ENCODE data around the gene PIM3.

PIM3 gene

DNA sequence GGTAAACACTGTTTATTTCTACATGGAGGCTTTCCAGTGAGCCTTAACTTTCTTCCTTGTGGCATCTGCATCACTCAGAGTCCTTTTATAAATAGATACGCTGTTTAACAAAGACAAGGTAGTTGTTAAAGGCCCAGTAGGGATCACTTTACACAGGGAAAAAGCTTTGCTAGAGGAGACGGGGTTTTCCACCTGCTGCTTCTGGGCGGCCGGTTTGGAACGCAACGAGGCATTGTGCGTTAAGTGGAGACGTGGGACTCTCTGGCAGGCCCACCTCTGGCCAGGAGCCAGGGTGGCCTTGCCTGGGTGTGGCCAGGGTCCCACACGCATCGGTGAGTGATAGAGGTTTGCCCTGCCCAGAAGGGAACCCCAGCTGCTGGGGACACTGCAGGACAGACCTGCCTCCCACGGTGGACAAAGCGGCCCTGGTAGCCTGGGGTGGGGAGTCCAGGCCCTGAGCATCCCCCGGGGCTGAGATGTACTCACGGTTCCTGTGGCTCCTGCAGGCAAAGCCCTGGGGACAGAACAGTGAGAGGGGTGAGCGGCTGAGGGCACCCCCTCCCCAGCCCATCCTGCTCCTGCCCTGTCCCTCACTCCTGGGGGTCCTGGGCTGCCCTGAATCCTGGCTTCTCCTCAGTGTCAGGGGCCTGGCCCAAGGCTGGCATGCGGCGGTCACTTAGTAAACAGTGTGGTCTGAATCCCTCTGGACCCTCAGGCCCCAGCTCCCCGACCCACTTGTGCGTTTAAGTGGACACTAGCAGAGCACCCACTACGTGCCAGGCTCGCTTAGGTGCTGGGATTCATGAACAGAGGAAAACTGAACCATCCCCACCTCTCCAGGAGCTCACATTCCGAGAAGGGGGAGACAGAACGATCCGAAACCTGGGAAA is 47.8 kb downstream of the PIM3 start:
- DNase-seq: peak; percentile 90

DNA sequence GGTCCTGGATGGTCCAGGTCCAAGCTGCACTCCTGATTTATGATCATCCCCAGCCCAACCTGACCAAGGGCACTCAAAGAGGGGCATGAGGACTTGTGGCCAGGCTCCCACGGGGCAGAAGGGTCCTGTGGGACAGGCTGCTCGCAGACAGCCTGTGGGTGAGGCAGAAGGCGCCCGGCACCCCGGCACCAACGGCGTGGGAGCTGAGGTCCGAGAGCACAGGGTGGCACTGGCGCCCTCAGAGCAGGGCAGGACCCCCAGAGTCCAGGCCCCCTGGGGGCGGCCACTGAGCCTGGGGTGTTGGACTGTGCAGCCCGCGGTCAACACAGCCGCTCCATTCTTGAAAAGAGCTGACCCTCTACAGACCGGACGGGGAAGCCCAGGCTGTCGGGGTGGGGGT is 48.7 kb downstream of the PIM3 start:
- DNase-seq: no peak

DNA sequence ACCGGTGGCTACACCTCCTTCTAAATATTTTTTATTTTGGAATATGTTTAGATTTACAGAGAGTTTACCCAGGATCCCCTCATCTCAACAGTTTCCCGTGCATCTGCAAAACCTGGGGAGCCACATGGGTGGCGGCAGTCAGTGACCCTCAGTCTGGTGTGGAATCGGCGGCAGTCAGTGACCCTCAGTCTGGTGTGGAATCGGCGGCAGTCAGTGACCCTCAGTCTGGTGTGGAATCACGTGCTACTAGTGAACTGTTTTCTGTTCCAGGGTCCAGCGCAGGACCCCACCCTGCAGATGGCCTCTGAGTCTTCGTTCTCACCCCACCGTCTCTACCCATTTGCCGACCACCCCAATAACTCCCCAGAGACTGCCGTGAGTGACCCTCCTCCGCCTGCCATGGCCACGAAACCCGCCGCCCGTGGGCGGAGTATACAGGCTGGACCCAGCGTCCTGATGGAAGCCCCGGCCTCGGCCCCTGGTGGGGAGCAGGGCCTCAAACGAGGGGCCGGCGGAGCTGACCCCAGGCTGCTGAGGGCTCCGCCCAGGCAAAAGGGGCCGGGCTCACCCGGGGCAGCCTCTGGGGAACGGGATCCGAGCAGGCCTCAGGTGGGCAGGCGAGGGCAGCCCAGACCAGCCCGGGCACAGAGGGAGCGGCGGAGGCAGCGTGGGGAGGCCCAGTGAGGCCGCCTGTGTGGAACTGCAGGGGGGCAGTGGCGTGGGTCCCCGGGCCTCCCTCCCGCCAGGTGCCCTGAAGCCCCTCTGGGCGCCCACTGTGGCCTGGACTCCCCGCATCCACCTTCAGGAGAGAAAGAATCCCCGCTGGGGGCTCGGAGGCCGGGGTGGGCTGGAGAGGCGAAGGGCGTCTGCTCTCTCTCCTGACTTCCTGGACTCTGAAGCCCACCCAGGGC is 49.4 kb downstream of the PIM3 start:
- no peak for DNase-seq

DNA sequence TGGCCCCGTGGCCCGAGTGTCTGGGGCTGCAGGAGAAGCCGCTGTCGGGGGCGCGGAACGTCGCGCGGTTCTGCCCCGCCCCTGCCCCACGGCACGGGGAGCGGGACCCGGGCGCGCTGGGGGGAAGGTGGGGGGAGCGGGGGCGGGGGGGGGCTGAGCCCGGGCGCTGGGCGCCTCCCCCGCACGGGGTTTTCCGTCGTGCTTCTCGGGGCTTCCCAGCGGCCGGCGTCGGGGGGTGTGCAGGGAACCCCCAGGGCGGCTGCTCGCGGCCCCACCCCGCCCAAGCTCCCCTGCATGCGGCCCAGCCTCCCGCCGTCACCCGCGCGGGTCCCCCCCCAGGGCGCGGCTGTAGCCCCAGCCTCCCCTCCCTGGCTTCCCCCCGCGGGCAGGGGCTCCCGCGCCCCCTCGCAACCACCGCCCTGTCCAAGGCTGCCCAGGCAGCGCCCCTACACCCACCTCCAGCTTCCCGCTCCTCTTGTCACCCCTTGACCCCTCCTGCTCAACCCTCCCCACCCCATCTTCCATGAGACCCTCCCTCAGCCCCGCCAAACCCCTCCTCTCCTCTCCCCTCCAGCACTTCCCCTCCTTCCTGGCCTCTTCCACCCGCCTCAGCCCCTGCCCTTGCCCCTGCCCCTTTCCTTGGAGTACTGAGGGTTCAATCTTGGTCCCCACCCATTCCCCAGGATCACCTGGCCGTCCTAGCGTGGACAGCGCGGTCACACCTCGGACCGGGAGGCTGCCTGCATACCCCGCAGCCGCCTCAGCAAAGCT is 50.3 kb downstream of the PIM3 start:
- DNase-seq: no peak

DNA sequence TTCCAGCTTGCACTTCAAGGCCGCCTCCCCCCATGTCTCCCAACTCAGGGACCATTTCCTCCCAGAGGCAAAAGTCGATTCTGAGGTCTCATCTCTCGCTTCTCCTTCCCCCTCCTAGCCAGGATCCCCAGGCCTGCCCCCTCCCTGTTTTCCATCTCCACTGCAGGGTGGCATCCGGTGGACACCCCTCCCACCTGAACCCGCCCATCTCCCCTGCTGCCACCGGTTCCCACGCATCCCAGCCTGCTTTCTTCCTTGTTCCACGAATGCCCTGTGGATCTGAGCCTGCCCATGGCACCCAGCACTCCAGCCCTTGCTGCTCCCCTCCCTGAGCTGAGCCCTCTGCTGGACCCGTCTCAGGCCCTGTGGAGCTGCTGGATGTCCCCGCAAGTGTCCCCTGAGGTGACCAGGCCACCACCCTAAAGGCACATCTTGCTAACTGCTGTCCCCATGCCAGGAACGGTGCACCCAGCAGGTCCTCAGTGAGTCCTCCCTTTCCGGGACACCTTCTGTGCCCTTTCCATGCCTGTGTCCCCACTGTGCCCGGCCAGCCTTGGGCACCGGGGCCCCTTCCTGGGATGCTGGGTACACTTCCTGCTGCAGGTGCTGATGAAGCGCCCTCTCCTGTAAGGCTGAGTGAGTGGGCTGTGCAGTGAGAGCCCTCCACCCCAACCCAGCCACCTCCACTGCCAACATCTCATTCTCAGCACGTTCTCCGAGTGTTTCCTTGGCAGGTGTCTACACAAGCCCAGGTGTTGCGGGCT is 51.1 kb downstream of the PIM3 start:
- DNase-seq: no peak

DNA sequence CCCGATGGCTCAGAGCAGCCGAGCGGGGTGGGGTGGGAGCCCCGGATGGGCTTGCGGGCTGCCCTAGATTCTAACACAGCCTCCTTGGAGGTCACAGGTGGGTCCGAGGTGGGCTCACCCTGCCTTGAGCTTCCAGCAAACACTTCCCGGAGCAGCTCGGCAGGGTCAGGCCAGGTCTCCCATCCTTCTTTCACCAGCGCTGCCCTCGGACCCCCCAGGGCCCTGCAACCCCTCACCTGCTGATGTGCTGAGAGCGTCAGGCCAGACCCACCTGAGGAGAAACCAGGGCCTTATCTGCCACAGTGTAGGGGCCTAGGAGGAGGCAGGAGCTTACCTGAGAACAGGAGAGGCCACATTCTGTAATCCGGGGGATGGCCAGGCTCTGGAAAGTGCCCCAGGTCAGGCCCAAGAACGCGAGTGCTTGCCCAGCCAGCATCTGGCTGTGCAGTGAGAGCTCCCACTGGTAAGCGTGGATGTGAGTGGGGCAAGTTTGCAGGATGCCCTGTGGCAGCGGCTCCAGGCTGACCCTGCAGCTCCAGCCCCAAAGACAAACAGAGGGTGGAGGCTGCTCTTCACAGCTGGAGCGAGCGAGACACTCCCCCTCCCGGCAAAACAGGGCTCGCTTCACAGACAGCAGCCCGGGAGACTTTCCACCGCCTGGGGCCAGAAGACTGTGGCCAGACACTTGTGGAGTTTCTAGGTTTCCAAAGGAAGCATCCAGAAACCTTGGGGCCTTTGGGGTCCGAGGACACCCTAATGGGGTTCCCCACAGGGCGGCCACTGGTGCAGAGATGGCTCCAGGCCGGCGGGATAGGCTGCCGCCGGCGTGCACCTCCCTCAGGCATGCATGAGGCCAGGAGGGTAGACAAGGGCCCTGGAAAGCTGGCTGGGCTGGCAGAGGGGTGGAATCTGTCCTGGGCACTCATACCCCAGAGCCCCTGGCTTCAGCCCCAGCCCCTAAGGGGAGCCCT is 51.9 kb downstream of the PIM3 start, which contains the start of gene IL17REL:
Gene IL17REL, minus strand, starts transcription at position 555 of the 971 bp plus-strand sequence. Its CDS starts 119 bp downstream, at position 436.
- DNase-seq: no peak
